GM08714 (cell line): Measurements from ENCODE around the gene DYSF.

Experiments
- H3K4me3 ChIP-seq: fragments of 200-500 bp; sonication (Bioruptor generic); 2 replicates; pipeline ENCODE4 v1.5.1; 2014; ENCODE audit warnings: mild to moderate bottlenecking, low read length, inconsistent platforms
- ZNF274 ChIP-seq: IDR thresholded peaks from 2 replicates; pipeline ENCODE4 v1.6.1; 2012; ENCODE audit warnings: mild to moderate bottlenecking, low read depth, low read length

The DYSF gene

GRCh38 chr2:71551631-71551915 lies 98.2 kb downstream of the DYSF start:
- no peak overlapping the region for H3K4me3 ChIP-seq
- TF ChIP-seq ZNF274 = no peak

- no peak overlapping the region for H3K4me3 ChIP-seq
- no peak for TF ChIP-seq ZNF274
Measured at GRCh38 chr2:71552356-71552755, 99.0 kb downstream of the DYSF start.

- H3K4me3 ChIP-seq = no peak overlapping the region
- no peak for TF ChIP-seq ZNF274
Measured at GRCh38 chr2:71552861-71553301, 99.5 kb downstream of the DYSF start.

- no peak overlapping the region for H3K4me3 ChIP-seq
- no peak for TF ChIP-seq ZNF274
Measured at GRCh38 chr2:71554028-71554705, 100.8 kb downstream of the DYSF start.

GRCh38 chr2:71554706-71555056 lies 101.3 kb downstream of the DYSF start:
- H3K4me3 ChIP-seq = no peak overlapping the region
- no peak for TF ChIP-seq ZNF274

- H3K4me3 ChIP-seq = no peak overlapping the region
- TF ChIP-seq ZNF274 = no peak
Measured at GRCh38 chr2:71555798-71556454, 102.6 kb downstream of the DYSF start.

GRCh38 chr2:71556692-71557250 lies 103.4 kb downstream of the DYSF start:
- TF ChIP-seq ZNF274 = no peak
- no peak overlapping the region for H3K4me3 ChIP-seq

- TF ChIP-seq ZNF274 = no peak
Measured at GRCh38 chr2:71557321-71557720, 104.0 kb downstream of the DYSF start.

GRCh38 chr2:71558300-71559051 lies 105.1 kb downstream of the DYSF start:
- no peak for TF ChIP-seq ZNF274
- no peak overlapping the region for H3K4me3 ChIP-seq

More at GRCh38 chr2:71557321-71557720, 104.0 kb downstream of the DYSF start:
- no peak overlapping the region for H3K4me3 ChIP-seq

- H3K4me3 ChIP-seq = no peak overlapping the region
- TF ChIP-seq ZNF274 = no peak
Measured at GRCh38 chr2:71559080-71559827, 105.9 kb downstream of the DYSF start.

- no peak overlapping the region for H3K4me3 ChIP-seq
- no peak for TF ChIP-seq ZNF274
Measured at GRCh38 chr2:71559828-71560637, 106.7 kb downstream of the DYSF start.

- TF ChIP-seq ZNF274 = no peak
- no peak overlapping the region for H3K4me3 ChIP-seq
Measured at GRCh38 chr2:71560638-71561011, 107.3 kb downstream of the DYSF start.

- H3K4me3 ChIP-seq = no peak overlapping the region
- TF ChIP-seq ZNF274 = no peak
Measured at GRCh38 chr2:71561441-71562267, 108.3 kb downstream of the DYSF start.
